ENCODE data around the gene POMT1.

POMT1 gene

DNA sequence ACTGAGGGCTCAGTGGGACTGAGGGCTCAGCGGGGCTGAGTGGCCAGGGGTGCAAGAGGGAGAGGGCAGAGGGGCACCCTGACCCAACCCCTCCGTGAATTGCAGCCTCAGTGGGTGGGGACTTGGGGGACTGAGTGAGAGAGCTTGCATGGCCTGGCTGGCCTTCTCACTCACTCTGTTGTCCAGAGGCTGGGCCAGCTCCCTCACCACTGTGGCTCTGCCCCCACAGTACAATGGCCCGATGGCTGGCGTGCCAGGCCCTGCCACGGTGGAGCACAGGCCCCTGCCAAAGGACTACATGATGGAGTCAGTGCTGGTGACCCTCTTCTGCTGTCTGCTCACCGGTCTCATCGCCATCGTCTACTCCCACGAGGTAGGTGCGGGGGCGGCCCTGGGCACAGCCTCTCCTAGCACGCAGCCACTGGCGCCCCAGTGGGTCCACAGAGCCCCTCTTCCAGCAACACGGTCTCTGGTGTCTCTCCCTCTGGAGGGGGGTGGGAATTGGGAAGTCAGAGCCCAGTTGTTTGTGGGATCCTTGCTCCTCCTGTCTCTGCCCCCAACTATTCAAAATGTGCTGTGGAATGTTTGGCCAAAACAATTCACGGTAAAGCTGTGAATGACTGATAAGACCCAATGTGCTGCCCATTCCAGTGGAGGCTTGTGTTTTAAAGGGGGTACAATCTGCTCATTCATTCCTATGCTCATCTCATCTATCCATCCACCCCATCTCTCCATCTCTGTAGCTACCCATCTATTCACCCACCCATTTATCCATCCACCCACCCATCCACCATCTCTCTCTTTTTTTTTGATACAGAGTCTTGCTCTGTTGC is 53.3 kb downstream of the POMT1 start:
- DNase-seq, result no peak

DNA sequence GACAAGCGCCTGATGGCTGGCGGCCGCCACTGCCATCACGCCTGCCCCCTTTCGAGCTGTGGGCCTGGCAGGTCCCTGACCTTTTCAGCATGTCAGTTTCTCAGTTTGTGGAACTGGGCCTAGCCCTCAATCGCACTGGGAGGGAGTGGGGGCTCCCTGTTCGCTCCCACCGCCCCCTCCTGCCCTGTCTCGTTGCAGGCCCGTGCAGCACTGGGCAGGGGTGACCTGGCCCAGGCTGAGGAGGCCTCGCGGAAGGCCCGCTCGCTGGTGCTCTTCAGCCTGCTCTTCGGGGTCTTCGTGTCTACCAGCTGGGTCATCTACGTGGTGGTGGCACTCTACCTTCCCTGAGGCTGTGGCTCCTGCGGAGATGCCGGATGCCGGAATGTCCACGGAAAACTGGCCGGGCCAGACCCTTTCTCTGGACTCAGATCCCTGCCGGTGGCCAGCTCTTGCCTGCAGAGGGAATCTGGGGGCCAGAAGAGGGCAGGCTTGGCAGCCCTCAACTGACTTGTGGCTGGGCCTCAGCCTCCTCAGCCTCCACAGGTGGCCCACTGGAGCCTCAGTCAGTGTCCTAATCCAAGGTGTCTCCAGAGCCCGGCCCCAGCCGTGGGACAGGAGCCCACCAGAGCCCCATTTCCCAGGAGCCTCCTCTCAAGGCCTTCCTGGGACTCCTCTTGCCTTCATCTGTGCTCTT is 55.3 kb downstream of the POMT1 start:
- DNase-seq, result no peak

- DNase-seq, result no peak
These were observed 56.8 kb downstream of the POMT1 start for GRCh38 chr9:131559421-131560000.

DNA sequence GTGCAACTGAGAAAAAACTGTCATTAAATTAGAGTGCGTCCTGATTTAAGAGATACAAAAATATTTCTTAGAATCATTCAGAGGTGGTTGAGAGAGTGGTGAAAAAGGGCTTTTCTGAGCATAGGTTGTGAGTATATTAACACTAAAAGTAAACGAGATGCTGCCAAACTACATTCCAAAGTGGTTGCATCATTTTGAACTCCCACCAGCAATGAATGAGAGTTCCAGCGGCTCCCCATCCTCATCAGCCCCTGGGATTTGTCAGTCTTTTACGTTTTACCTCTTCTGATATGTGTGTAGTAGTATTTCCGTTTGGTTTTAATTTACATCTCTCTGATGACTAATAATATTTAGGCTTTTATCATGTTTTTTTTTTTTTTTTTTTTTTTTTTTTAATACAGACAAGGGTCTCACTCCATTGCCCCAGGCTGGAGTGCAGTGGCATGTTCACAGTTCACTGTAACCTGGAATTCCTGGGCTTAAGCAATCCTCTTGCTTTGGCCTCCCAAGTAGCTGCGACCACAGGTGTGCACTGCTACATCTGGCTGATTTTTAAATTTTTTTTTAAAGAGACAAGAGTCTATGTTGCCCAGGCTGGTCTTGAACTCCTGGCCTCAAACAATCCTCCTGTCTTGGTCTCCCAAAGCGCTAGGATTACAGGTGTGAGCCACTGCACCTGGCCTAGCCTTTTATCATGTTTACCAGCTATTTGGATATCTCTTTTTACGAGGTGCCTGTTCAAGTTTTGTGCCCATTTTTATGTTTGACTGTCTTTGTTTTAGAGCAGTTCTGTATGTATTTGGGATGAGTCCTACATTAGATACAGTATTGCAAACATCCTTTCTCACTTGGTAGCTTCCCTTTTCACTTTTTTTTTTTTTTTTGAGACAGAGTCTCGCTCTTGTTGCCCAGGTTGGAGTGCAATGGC is 59.6 kb downstream of the POMT1 start:
- DNase-seq, result no peak

DNA sequence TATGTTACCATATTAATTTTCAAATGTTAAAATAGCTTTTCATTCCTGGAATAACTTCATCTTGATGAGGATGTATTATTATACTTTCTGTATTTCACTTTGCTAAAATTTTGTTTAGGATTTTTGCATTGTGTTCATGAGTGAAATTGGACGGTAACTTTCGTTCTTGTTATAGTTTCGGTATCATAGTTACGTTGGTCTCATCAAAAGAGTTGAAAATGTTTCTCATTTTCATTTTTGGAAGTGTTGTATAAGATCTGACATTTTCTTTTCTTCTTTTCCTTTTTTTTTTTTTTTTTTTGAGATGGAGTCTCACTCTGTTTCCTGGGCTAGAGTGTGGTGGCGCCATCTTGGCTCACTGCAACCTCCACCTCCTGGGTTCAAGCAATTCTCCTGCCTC is 62.7 kb downstream of the POMT1 start:
- no peak for DNase-seq

DNA sequence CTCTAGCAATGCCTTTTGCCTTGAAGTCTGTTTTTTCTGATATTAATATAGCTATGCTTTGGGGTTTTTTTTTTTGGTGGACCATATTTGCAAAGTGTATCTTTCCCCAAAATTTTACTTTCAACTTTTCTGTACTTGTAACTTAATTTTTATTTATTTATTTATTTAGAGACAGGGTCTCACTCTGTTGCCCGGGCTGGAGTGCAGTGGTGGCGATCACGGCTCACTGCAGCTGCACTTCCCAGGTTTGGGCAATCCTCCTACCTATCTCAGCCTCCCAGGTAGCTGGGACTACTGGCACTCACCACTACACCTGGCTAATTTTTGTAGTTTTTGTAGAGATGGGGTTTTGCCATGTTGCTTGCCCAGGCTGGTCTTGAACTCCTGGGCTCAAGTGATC is 63.4 kb downstream of the POMT1 start:
- DNase-seq, result no peak

- DNase-seq, result no peak
These were observed 65.2 kb downstream of the POMT1 start for GRCh38 chr9:131567910-131568309.

Measured in MV-4-11 (cell line).